ENCODE data around the gene NRCAM. TPM values are rescaled to one million over a fixed set of nuclear protein-coding genes. Genes with fewer than 3 reads are reported as not detected.
A peak's percentile ranks its signal among the peaks of the same experiment; 100 is the strongest.

The NRCAM gene
- total RNA-seq, 5 donors from 2014 or later (not counting 1 experiment from before 2014, with no cell fraction given) = 3.1 to 10.7 (median 5.0) TPM

DNA sequence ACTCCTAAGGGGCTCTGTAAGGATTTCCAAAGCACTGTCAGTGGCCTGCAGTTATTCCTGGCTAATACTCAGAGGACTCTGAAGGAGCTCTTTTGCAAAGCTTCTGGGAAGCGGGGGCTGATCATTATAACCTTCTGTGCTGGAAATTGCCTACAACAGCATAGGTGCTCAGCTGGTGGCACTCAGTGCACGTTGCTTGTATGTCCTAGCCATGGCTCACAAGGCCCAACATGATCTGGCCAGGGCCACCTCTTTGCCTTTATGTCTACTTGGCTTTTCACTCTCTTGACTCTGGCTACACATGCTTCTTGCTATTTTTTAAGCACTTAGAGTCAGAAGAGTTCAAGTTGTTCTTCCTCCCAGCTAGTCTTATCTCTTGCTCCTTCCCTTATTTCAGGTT is 343.6 kb downstream of the NRCAM start:
- Histone ChIP-seq H3K9me3 (no peaks in the 10 kb centered on the region), H3K27ac (ENCODE audit: low read length) (no peak overlapping the region), H3K4me3 (ENCODE audit: control insufficient read depth in 1 of 2, extremely low read depth in 1 of 2, low read length in 1 of 2) (no peak overlapping the region), H3K4me1 (ENCODE audit: control insufficient read depth in 1 of 2, extremely low read depth in 1 of 2, insufficient read depth in 2 of 2, low read length in 2 of 2) (no peaks in the 10 kb centered on the region), H3K27me3 (replicated peaks in 1 of 2; ENCODE audit: control insufficient read depth in 2 of 2, extremely low read depth in 1 of 2, insufficient read depth in 2 of 2, low read length in 1 of 2) (peaks cover 0 to 6% of the 10 kb centered on the region in 2 experiments), H3K36me3 (ENCODE audit: control insufficient read depth in 2 of 2, extremely low read depth in 1 of 2, insufficient read depth in 1 of 2, low read length in 1 of 2) (no peaks in the 10 kb centered on the region)
- ATAC-seq (replicated peaks in 1 of 4) (no peak), DNase-seq (no peak)
- ChIA-PET CTCF (interaction anchor here in 1 of 2 donors (0.7 kb wide), 1 partner anchor 33 kb away, joined by 3 read pairs; no protein-coding TSS in a partner anchor), POLR2A (no interaction called here)
- no peaks in the 10 kb centered on the region for H3K36me3 Mint-ChIP-seq
- no peak overlapping the region for H3K27ac Mint-ChIP-seq
- no peak overlapping the region for H3K4me3 Mint-ChIP-seq
- H3K27me3 Mint-ChIP-seq = no peaks in the 10 kb centered on the region
- no peaks in the 10 kb centered on the region for H3K9me3 Mint-ChIP-seq
- 91% methylated on average over 2 of the region's 2 CpGs for WGBS (ENCODE audit: insufficient coverage)
- H3K4me1 Mint-ChIP-seq = no peaks in the 10 kb centered on the region

DNA sequence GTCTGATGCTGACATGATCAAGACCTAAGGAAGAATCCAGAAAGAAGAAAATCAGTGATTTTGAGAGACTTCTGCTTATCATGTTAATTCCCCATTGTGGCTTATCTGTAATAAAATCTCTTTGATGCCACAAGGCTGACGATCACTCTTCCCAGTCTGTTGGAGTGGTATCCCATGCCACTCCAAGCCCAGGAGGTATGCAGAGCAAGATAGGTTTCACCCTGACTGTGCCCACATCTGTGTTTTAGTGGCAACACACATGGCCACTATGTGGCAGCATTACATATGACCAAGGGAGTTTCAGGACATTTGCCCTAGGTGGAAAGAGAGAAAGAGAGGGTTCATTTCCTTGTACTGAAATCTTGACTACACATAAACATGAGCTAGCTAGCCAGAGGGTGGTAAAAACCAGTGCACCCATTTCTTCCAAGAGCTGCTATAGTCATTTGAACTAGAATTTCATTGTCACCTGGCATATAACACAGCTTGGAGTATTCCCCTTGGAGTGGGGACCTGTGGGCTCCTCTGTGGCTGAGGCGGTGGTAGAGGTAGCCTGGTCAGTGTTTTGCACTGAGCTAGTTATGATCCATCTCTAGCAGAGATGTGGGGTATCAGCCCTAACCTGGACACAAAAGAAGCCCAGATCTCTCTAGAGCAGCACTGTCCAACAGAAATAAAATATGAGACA is 346.9 kb downstream of the NRCAM start:
- 58% methylated on average over 2 of the region's 2 CpGs for WGBS (ENCODE audit: insufficient coverage)
- no peaks in the 10 kb centered on the region for H3K4me1 ChIP-seq (ENCODE audit: control insufficient read depth in 1 of 2, extremely low read depth in 1 of 2, insufficient read depth in 2 of 2, low read length in 2 of 2)
- Mint-ChIP-seq H3K4me1 (no peaks in the 10 kb centered on the region), H3K36me3 (no peaks in the 10 kb centered on the region), H3K27me3 (no peaks in the 10 kb centered on the region), H3K4me3 (no peak overlapping the region), H3K27ac (no peak overlapping the region), H3K9me3 (no peaks in the 10 kb centered on the region)
- ChIA-PET CTCF (no interaction called here), POLR2A (no interaction called here)
- H3K27me3 ChIP-seq (replicated peaks in 1 of 2; ENCODE audit: control insufficient read depth in 2 of 2, extremely low read depth in 1 of 2, insufficient read depth in 2 of 2, low read length in 1 of 2) = peaks cover 0 to 2% of the 10 kb centered on the region in 2 experiments
- peak in 1 of 35 experiments; percentile 19 for DNase-seq
- no peak overlapping the region for H3K4me3 ChIP-seq (ENCODE audit: control insufficient read depth in 1 of 2, extremely low read depth in 1 of 2, low read length in 1 of 2)
- H3K36me3 ChIP-seq (ENCODE audit: control insufficient read depth in 2 of 2, extremely low read depth in 1 of 2, insufficient read depth in 1 of 2, low read length in 1 of 2) = no peaks in the 10 kb centered on the region
- H3K27ac ChIP-seq (ENCODE audit: low read length) = no peak overlapping the region
- no peaks in the 10 kb centered on the region for H3K9me3 ChIP-seq
- ATAC-seq (replicated peaks in 1 of 4) = no peak

DNA sequence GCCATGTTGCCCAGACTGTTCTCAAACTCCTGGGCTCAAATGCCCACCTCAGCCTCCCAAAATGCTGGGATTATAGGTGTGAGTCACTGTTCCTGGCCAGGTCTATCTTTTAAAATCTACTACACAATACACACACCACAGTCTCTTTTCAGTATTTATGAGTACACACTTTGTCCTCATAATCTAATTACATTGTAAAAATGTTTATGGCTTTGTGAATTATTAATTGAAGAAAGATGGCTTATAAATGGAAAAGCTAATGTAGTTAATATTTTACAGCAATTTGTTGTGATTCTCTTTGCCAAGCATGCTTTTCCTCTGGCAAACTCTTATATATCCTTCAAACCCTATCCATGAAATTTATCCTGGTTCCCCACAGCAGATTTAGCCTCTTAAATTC is 348.1 kb downstream of the NRCAM start:
- no peak overlapping the region for H3K27ac Mint-ChIP-seq
- CTCF ChIA-PET = no interaction called here

DNA sequence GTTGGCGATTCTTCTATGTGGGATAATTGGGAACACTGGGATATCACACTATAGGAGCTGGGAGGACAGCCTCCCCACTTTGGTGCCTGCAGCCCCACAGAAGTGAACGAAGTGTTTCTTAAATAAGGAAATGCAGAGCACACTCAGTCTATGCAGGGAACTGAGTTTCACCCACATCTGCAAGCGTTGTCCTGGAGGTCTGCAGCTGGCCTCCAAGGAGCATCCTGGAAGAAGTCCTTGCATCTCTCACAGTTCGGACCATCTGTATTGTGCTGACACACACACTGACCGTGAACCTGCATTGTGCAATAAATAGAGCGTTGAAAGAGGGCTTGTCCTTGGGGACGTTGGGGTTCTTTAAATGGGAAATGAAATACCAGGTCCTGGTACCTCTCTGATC is 351.9 kb downstream of the NRCAM start:
- H3K27ac Mint-ChIP-seq = no peak overlapping the region
- ATAC-seq (replicated peaks in 1 of 4) = no peak
- ChIA-PET POLR2A (interaction anchor here in 1 of 2 donors (0.6 kb wide), 1 partner anchor 132 kb away, joined by 4 read pairs; no protein-coding TSS in a partner anchor), CTCF (no interaction called here)
- Histone ChIP-seq H3K27ac (ENCODE audit: low read length) (no peak overlapping the region), H3K4me3 (ENCODE audit: control insufficient read depth in 1 of 2, extremely low read depth in 1 of 2, low read length in 1 of 2) (no peak overlapping the region), H3K27me3 (replicated peaks in 1 of 2; ENCODE audit: control insufficient read depth in 2 of 2, extremely low read depth in 1 of 2, insufficient read depth in 2 of 2, low read length in 1 of 2) (no peaks in the 10 kb centered on the region), H3K36me3 (ENCODE audit: control insufficient read depth in 2 of 2, extremely low read depth in 1 of 2, insufficient read depth in 1 of 2, low read length in 1 of 2) (no peaks in the 10 kb centered on the region), H3K4me1 (ENCODE audit: control insufficient read depth in 1 of 2, extremely low read depth in 1 of 2, insufficient read depth in 2 of 2, low read length in 2 of 2) (no peaks in the 10 kb centered on the region), H3K9me3 (no peaks in the 10 kb centered on the region)
- 95% methylated on average over 2 of the region's 7 CpGs for WGBS (ENCODE audit: insufficient coverage)
- no peak for DNase-seq
- H3K9me3 Mint-ChIP-seq = no peaks in the 10 kb centered on the region
- no peak overlapping the region for H3K4me3 Mint-ChIP-seq
- no peaks in the 10 kb centered on the region for H3K4me1 Mint-ChIP-seq
- H3K36me3 Mint-ChIP-seq = no peaks in the 10 kb centered on the region
- H3K27me3 Mint-ChIP-seq = no peaks in the 10 kb centered on the region

More for the DNA sequence above, 348.1 kb downstream of the NRCAM start:
- H3K4me1 ChIP-seq (ENCODE audit: control insufficient read depth in 1 of 2, extremely low read depth in 1 of 2, insufficient read depth in 2 of 2, low read length in 2 of 2) = no peaks in the 10 kb centered on the region
- H3K36me3 Mint-ChIP-seq = no peaks in the 10 kb centered on the region
- H3K27ac ChIP-seq (ENCODE audit: low read length) = no peak overlapping the region
- H3K36me3 ChIP-seq (ENCODE audit: control insufficient read depth in 2 of 2, extremely low read depth in 1 of 2, insufficient read depth in 1 of 2, low read length in 1 of 2) = no peaks in the 10 kb centered on the region
- DNase-seq (no peak), ATAC-seq (replicated peaks in 1 of 4) (no peak)
- no peaks in the 10 kb centered on the region for H3K9me3 Mint-ChIP-seq
- H3K4me3 Mint-ChIP-seq = no peak overlapping the region
- POLR2A ChIA-PET = no interaction called here
- H3K27me3 Mint-ChIP-seq = no peaks in the 10 kb centered on the region
- H3K9me3 ChIP-seq = no peaks in the 10 kb centered on the region
- H3K4me3 ChIP-seq (ENCODE audit: control insufficient read depth in 1 of 2, extremely low read depth in 1 of 2, low read length in 1 of 2) = no peak overlapping the region
- H3K27me3 ChIP-seq (replicated peaks in 1 of 2; ENCODE audit: control insufficient read depth in 2 of 2, extremely low read depth in 1 of 2, insufficient read depth in 2 of 2, low read length in 1 of 2) = peaks cover 0 to 2% of the 10 kb centered on the region in 2 experiments
- H3K4me1 Mint-ChIP-seq = no peaks in the 10 kb centered on the region

DNA sequence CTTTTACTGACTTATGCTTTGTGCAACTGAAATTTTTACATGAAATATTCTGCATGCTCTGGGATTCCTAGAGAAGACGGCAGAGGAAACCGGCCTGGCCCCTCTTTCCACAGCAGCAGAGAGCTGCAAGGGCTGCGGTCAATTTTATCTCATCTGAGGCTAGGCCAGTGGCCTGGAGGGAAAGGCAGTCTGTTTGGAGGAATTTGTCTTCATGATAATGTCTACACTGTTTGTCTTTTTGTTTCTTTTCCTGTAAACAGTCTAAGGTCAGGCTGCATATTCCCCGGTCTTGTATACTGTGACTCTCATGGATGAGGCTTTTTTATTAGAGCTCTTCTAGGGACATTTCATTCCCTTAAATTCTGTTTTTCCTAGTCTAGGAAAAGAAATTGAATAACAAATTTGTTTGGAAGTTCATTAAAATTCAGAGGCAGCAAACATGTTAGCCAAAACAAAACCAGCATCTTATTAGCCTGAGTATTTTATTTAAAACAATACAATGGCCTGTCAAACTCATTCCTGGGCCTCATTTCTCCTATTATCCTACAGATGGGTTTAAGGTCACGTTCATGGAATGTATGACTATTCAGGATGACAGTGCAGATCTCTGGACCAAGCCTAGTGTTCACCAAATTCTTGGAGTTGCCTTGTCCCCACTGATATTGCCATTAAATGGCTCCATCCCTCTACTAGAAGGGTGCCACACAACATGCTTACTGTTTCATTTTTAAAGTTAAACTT is 352.5 kb downstream of the NRCAM start:
- DNase-seq = no peak
- no peaks in the 10 kb centered on the region for H3K36me3 ChIP-seq (ENCODE audit: control insufficient read depth in 2 of 2, extremely low read depth in 1 of 2, insufficient read depth in 1 of 2, low read length in 1 of 2)
- H3K27ac Mint-ChIP-seq = no peak overlapping the region
- CTCF ChIA-PET = no interaction called here
- WGBS (ENCODE audit: insufficient coverage) = 86% methylated on average over 3 of the region's 5 CpGs
- H3K27me3 ChIP-seq (replicated peaks in 1 of 2; ENCODE audit: control insufficient read depth in 2 of 2, extremely low read depth in 1 of 2, insufficient read depth in 2 of 2, low read length in 1 of 2) = no peaks in the 10 kb centered on the region
- no peaks in the 10 kb centered on the region for H3K9me3 Mint-ChIP-seq
- no peaks in the 10 kb centered on the region for H3K4me1 Mint-ChIP-seq
- no peaks in the 10 kb centered on the region for H3K4me1 ChIP-seq (ENCODE audit: control insufficient read depth in 1 of 2, extremely low read depth in 1 of 2, insufficient read depth in 2 of 2, low read length in 2 of 2)
- no peaks in the 10 kb centered on the region for H3K9me3 ChIP-seq
- H3K27ac ChIP-seq (ENCODE audit: low read length) = no peak overlapping the region
- ATAC-seq (replicated peaks in 1 of 4) = no peak
- peaks cover 0 to 4% of the 10 kb centered on the region in 2 donors for H3K27me3 Mint-ChIP-seq
- POLR2A ChIA-PET = interaction anchor here in 1 of 2 donors (0.6 kb wide), 1 partner anchor 132 kb away, joined by 4 read pairs; no protein-coding TSS in a partner anchor
- H3K36me3 Mint-ChIP-seq = no peaks in the 10 kb centered on the region
- H3K4me3 ChIP-seq (ENCODE audit: control insufficient read depth in 1 of 2, extremely low read depth in 1 of 2, low read length in 1 of 2) = no peak overlapping the region
- H3K4me3 Mint-ChIP-seq = no peak overlapping the region

DNA sequence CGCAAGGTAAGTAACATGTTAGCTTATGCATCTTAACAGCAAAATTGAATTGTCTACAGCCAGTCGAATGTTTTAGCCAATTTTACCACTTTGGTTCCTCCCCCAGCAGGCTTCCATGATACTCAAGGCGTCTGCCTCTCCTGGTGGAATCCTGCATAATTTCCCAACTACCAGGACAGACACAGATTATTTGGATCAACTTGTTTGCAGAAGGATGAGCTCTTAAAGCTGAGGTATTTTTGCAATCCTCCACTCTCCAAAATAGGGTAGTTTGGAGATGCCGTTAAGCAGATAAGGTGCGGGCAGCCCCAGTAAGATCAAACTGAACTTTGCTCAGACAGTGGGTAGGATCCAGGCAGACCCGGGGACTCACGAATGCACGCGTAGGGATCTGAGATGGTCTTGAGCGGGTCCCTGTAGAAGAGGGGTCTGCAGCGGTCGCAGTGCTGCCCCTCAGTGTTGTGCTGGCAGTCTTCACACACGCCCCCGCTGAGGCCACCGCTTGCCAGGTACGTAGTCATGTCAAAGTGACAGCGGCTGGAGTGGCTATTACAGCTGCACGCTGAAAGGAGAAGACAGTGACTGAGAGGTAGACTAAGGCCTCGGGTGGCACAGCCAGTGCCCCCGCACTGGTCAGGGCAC is 353.4 kb downstream of the NRCAM start:
- WGBS (ENCODE audit: insufficient coverage) = 95% methylated on average over 17 of the region's 20 CpGs
- Histone ChIP-seq H3K4me3 (ENCODE audit: control insufficient read depth in 1 of 2, extremely low read depth in 1 of 2, low read length in 1 of 2) (no peak overlapping the region), H3K9me3 (no peaks in the 10 kb centered on the region), H3K4me1 (ENCODE audit: control insufficient read depth in 1 of 2, extremely low read depth in 1 of 2, insufficient read depth in 2 of 2, low read length in 2 of 2) (no peaks in the 10 kb centered on the region), H3K27me3 (replicated peaks in 1 of 2; ENCODE audit: control insufficient read depth in 2 of 2, extremely low read depth in 1 of 2, insufficient read depth in 2 of 2, low read length in 1 of 2) (no peaks in the 10 kb centered on the region), H3K36me3 (ENCODE audit: control insufficient read depth in 2 of 2, extremely low read depth in 1 of 2, insufficient read depth in 1 of 2, low read length in 1 of 2) (no peaks in the 10 kb centered on the region), H3K27ac (ENCODE audit: low read length) (no peak overlapping the region)
- no peak overlapping the region for H3K27ac Mint-ChIP-seq
- H3K36me3 Mint-ChIP-seq = no peaks in the 10 kb centered on the region
- POLR2A ChIA-PET = no interaction called here
- peaks cover 0 to 4% of the 10 kb centered on the region in 2 donors for H3K27me3 Mint-ChIP-seq
- CTCF ChIA-PET = no interaction called here
- ATAC-seq (replicated peaks in 1 of 4) (no peak), DNase-seq (no peak)
- no peaks in the 10 kb centered on the region for H3K9me3 Mint-ChIP-seq
- no peaks in the 10 kb centered on the region for H3K4me1 Mint-ChIP-seq
- H3K4me3 Mint-ChIP-seq = no peak overlapping the region

Measured in T-cell (primary cell).